ENCODE results near the gene RAPGEF6.

RAPGEF6 gene

GRCh38 chr5:131619102-131619501 is 15.9 kb downstream of the RAPGEF6 start:
- no peak for TF ChIP-seq CTCF (IDR thresholded peaks at IDR 0.05; ENCODE audit: extremely low read depth, missing control alignments)
- no peak for DNase-seq (ENCODE audit: low spot score)

GRCh38 chr5:131617140-131617822 is 17.7 kb downstream of the RAPGEF6 start:
- no peak for DNase-seq (ENCODE audit: low spot score)
- no peak for TF ChIP-seq CTCF (IDR thresholded peaks at IDR 0.05; ENCODE audit: extremely low read depth, missing control alignments)

GRCh38 chr5:131615957-131616356 is 19.1 kb downstream of the RAPGEF6 start:
- TF ChIP-seq CTCF (IDR thresholded peaks at IDR 0.05; ENCODE audit: extremely low read depth, missing control alignments) = no peak
- no peak for DNase-seq (ENCODE audit: low spot score)

GRCh38 chr5:131613423-131613822 is 21.6 kb downstream of the RAPGEF6 start:
- DNase-seq (ENCODE audit: low spot score) = no peak
- no peak for TF ChIP-seq CTCF (IDR thresholded peaks at IDR 0.05; ENCODE audit: extremely low read depth, missing control alignments)

- TF ChIP-seq CTCF (IDR thresholded peaks at IDR 0.05; ENCODE audit: extremely low read depth, missing control alignments) = no peak
- DNase-seq (ENCODE audit: low spot score) = no peak
Observed at GRCh38 chr5:131611064-131611381, 24.0 kb downstream of the RAPGEF6 start.

- no peak for DNase-seq (ENCODE audit: low spot score)
- no peak for TF ChIP-seq CTCF (IDR thresholded peaks at IDR 0.05; ENCODE audit: extremely low read depth, missing control alignments)
Observed at GRCh38 chr5:131610198-131611063, 24.6 kb downstream of the RAPGEF6 start.

- no peak for TF ChIP-seq CTCF (IDR thresholded peaks at IDR 0.05; ENCODE audit: extremely low read depth, missing control alignments)
- DNase-seq (ENCODE audit: low spot score) = no peak
Observed at GRCh38 chr5:131609774-131610173, 25.3 kb downstream of the RAPGEF6 start.

All from GM20000 (cell line).